HG03175 (cell line): ENCODE results near the gene ABCA4.
"Not testable (repeated sequence)": the region's sequence is repeated elsewhere in the genome, so short reads cannot be mapped to it uniquely, and the experiment has no call there.

Experiments used
- ATAC-seq: cut with Tn5 transposase; IDR thresholded peaks from one replicate; pipeline ENCODE4 v1.9.1; 2021; ENCODE audit warnings: mild to moderate bottlenecking, moderate library complexity; ENCODE audit not compliant: unreplicated experiment

ABCA4 gene

GRCh38 chr1:94120991-94121390 is at the start of gene ABCA4:
ABCA4 (minus strand) TSS chr1:94121148; CDS start chr1:94121045, 103 bp downstream.
- no peak for ATAC-seq

GRCh38 chr1:94169126-94169525 is 48.2 kb upstream of the ABCA4 start:
- no peak for ATAC-seq

DNA sequence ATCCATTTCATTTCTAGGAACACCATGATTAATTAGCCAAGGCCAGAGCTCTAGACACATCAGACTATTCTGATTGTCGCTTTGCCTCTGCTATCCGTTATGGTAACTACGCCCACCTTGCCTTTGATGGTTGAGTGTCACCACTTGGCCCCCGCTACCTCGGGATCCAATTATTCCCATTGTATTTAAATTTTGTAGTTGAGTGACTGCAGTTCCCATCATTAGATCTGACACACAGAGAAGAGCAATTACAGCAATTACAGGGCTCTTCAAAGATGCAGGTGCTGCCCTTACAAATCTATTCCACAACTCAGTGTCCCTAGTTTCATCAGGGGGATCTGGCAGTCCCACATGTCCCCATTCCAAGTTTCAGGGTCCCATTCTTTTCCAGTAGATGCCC is 44.9 kb upstream of the ABCA4 start:
- no peak for ATAC-seq

GRCh38 chr1:94164885-94165284 is 43.9 kb upstream of the ABCA4 start:
- not testable (repeated sequence) for ATAC-seq

GRCh38 chr1:94164121-94164520 is 43.2 kb upstream of the ABCA4 start:
- ATAC-seq = not testable (repeated sequence)

GRCh38 chr1:94163249-94163648 is 42.3 kb upstream of the ABCA4 start:
- not testable (repeated sequence) for ATAC-seq

- no peak for ATAC-seq
Measured at GRCh38 chr1:94160811-94161210, 39.9 kb upstream of the ABCA4 start.

DNA sequence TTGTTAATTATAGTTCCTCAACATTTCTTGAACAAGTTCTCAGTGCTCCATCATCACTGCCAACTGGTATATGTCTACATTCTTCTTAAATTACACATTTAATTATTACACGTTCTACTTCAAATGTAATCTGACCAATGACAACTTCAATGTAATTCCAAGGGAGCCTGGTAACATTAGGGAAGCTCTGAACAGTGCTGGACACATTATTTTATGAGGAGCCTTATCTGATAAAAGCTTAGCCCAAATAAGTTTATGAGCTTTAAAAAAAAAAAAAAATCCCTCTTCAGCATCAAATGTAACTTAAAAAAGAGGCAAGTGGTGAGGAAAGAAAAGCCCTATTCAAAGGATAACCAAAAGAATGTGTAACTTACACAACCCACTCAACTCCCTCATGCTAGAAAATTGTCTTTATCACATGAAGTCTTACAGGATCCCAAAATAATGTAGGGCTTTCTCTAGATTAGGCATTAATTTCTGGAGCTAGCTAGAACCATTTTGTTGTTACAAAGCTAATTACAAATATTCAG is 35.2 kb upstream of the ABCA4 start:
- ATAC-seq = no peak

- no peak for ATAC-seq
Measured at GRCh38 chr1:94154989-94155388, 34.0 kb upstream of the ABCA4 start.

GRCh38 chr1:94153133-94153532 is 32.2 kb upstream of the ABCA4 start:
- no peak for ATAC-seq

DNA sequence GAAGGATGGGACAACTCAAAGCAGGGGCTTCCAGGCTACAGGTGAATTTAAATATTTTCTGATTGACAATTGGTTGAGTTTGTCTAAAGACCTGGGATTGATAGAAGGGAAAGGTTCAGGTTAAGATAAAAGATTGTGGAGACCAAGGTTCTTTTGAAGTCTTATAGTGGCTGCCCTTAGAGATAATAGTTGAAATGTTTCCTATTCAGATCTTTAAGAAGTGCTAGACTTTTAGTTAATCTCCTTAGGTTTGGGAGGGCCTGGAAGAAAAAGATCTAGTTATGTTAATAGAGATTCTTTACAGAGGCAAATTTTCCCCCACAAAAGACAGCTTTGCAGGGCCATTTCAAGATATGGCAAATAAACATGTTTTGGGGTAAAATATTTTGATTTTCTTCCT is 28.2 kb upstream of the ABCA4 start:
- not testable (repeated sequence) for ATAC-seq

DNA sequence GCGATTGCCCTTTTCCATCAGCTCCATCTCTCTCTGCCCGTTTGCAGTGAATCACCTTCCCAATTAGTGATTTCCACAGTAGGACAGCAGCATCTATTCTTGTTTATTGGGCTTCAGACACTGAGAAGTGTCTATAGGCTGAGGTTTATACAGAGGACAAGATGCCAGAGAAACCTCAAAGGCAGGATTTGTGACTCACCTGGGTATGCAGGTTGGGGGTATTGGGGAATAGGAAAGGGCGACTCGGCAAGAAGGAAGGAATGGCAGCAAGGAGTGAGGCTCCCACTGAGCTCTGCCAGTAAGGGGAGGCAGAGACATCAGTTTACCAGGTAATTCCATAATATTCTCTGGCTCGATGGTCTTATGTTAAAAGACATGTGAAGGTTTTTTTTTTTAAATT is 25.3 kb upstream of the ABCA4 start:
- ATAC-seq = no peak

- no peak for ATAC-seq
Measured at GRCh38 chr1:94144836-94145235, 23.9 kb upstream of the ABCA4 start.

- no peak for ATAC-seq
Measured at GRCh38 chr1:94143809-94144176, 22.8 kb upstream of the ABCA4 start.

DNA sequence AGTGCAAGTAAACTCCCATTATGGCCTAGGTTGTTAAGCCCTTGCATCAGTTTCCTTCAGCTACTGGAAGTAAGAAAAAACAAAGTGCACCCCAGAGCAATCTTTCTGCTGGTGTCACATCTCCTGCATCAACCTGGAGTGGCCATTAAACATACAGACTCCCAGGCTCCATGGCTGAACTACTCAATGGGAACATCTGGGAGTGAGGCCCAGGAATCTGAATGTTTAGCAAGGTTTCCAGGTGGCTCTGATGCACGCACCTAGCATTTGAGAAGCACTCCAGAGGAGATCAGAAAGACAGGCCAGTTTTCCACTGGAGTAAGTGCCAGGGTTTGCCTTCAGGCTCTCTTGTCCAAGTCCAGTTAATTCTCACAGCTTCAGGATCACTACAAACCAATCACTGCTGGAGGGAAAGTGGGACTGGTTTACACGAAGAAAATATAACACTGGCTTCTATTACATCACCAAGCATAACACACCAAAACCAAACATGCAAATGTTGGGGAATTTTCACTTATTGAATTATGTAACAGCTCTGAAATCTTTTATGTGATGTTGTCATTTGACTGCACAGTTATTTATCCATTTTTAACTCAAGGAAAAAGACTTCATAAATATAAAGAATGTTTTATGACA is 22.3 kb upstream of the ABCA4 start:
- no peak for ATAC-seq

DNA sequence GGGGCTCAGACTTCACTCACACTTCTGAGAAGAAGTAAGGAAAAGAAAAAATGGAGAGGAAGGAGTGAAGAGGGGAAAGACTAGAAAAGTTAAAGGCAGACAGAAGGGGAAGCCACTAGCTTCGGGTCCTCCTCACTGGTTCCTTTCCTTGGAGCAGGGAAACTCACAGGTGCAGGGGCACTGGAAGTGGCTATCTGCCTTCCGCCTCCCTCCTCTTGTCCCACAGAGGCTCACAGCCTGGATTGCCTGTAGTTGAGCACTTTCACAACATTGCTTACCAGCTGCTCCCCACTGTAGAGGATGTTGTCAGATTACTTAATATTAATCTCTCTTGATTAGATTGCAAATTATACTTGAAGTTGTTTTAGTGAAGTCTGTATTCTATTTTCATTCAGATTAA is 21.6 kb upstream of the ABCA4 start:
- no peak for ATAC-seq

- ATAC-seq = no peak
Measured at GRCh38 chr1:94142022-94142421, 21.1 kb upstream of the ABCA4 start.

DNA sequence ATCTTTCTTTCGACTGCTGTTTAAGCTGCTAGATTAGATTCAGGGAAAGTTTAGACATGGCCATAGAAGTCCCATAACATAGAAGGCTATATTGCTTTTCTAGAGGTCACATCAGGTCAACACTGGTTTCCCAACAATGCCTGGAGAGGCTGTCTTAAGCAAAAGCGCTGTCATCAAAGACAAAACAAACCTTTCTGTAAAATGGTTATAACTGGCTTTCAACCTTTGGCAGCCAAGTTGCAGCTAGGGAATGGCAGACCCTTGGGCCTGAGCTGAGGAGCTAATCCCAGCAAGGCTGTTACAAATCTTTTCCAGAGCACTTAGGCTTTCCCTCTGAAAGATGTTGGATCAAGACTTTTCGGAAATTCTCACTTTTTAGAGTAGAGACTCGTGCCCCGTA is 11.2 kb upstream of the ABCA4 start:
- ATAC-seq = no peak

GRCh38 chr1:94130851-94131595 is 10.1 kb upstream of the ABCA4 start:
- ATAC-seq = no peak

GRCh38 chr1:94126651-94127050 is 5.7 kb upstream of the ABCA4 start:
- ATAC-seq = no peak

- ATAC-seq = no peak
Measured at GRCh38 chr1:94125551-94126514, 4.9 kb upstream of the ABCA4 start.
